ENCODE results near the gene ATG2A.
A peak's percentile ranks its signal among the peaks of the same experiment; 100 is the strongest.

The ATG2A gene

GRCh38 chr11:64925536-64926436 is 8.8 kb upstream of the ATG2A start:
- no peak for DNase-seq (ENCODE audit: low read depth in 3 of 3, low spot score in 1 of 3)

DNA sequence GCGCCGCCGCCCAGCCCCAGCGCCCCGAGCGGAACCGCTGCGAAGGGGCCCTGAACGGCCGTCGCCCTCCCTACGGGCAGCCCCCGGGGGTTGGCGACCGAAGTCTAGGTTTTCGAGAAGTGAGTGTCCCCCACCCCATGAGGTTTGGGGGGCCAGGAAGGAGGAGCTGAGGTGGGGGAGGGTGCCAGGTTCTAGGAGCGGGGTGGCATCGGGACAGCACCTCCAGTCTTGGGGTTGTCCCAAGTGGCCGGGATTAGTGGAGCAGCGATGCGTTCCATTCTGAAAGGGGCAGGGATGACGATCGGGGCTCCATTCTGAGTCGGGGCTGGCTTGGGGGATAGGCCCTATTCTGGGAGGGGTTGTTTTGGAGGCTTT is 7.9 kb upstream of the ATG2A start:
- no peak for DNase-seq (ENCODE audit: low read depth in 3 of 3, low spot score in 1 of 3)

DNA sequence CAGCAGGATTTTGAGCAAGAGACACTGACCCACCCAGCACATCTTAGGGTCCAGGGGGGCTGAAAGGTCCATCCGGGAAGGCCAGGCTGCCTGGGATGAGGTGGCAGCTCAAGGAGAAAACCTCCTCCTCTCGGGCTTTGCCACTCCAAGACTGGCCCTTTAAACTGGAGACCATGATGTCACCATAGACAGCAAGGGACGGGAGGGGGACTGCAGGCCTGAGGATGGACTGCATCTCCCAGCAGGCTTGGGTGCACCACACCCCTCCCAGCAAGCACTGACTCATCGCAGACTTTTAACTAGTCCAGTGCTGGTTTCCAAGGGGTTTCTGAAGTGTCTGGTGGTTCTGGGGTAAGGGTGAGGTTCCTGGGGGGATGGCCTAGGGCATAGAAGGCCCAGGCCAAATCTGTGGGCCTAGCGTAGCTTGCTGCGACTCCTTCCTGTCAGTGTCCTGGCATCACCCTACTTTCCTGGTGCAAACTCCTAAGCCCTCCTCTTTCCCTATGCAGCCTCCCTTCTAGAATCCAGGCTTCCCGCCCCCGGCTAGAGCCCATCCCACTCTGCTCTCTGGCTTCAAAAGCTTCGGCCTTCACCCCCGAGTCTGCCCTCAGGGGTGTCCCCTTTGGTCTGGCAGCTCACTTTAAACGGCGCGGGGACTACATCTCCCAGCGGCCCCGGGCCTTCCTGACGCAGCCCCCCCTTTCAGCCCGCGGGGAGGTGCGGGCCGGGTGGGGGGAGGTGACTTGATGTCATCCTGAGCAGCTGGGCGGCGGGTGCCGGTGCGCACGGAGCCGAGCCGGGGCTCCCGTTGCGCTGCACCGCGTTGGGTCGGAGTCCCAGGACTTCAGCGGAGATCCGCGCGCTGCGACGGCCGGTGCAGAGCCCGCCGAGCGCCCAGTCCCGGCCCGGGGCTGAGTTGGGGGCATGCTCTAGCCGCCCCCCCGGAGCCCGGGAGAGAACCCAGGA is 7.2 kb upstream of the ATG2A start, which contains the start of gene PPP2R5B:
Gene PPP2R5B (plus strand): TSS at position 746 of the 966 bp plus-strand sequence. CDS start 1,046 bp downstream, outside the sequence.
- peak; percentile 69 to 81 (median 78) for DNase-seq (ENCODE audit: low read depth in 3 of 3, low spot score in 1 of 3)

- DNase-seq (ENCODE audit: low read depth in 3 of 3, low spot score in 1 of 3) = no peak
Measured at GRCh38 chr11:64923151-64923661, 6.2 kb upstream of the ATG2A start.

- no peak for DNase-seq (ENCODE audit: low read depth in 3 of 3, low spot score in 1 of 3)
Measured at GRCh38 chr11:64921384-64921783, 4.4 kb upstream of the ATG2A start.

DNA sequence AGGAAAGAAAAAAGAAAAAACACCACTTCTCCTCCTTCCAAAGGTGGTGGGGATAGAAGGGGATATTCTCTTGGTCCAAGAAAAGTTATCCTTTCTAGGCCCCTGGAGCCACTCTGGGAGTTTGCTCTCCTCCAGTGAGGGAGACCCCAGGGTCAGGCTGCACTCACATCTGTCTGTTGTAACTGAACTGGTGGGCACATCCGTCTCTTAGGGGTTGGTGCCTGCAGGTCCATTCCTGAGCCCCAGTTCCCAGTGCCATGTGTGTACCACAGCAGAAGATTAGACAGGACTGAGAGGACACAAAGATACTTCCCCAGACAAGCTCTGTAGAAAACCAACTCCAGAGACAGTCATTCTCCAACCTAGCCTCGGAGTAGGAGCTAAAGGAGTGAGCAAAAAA is 3.1 kb upstream of the ATG2A start:
- DNase-seq (ENCODE audit: low read depth in 3 of 3, low spot score in 1 of 3) = no peak

GRCh38 chr11:64919627-64920026 is 2.6 kb upstream of the ATG2A start:
- no peak for DNase-seq (ENCODE audit: low read depth in 3 of 3, low spot score in 1 of 3)

GRCh38 chr11:64918017-64918416 is 1.0 kb upstream of the ATG2A start:
- DNase-seq (ENCODE audit: low read depth in 3 of 3, low spot score in 1 of 3) = no peak

- no peak for DNase-seq (ENCODE audit: low read depth in 3 of 3, low spot score in 1 of 3)
Measured at GRCh38 chr11:64917663-64917995, 620 bp upstream of the ATG2A start.

DNA sequence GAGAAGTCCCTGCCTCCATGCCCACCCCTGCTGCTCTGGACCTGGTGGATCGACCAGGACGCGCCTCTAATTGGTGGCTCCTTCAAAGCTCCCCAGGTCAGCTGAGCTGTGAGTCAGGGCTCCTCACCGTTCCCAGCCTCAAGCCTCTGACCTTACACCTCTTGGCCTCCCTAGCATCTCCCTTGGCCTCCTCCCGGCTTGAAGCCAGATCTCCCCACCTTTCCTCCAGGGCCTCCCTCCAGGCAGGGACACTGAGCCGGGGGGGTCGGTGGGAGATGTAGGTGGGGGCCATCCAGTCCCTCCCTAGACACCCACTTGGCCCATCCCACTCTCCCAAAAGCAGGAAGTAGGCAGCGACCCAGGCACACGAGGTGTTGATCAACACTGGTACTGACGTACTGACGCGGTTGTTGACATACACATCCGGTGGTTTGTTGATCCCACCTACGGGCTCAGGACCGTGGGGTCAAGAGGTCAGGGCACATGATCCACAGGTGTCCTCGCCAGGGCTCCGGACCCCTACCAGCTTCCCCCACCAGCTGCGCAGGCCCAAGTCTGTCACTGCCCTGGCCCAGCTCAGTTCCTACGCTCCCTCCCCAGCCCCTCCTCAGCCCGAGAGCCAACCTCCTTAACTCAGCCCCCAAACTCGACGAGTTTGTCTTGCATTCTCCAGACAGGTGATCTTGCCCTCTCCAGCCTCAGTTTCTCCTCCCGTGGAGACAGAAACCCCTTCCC is 802 bp downstream of the ATG2A start:
- no peak for DNase-seq (ENCODE audit: low read depth in 3 of 3, low spot score in 1 of 3)

DNA sequence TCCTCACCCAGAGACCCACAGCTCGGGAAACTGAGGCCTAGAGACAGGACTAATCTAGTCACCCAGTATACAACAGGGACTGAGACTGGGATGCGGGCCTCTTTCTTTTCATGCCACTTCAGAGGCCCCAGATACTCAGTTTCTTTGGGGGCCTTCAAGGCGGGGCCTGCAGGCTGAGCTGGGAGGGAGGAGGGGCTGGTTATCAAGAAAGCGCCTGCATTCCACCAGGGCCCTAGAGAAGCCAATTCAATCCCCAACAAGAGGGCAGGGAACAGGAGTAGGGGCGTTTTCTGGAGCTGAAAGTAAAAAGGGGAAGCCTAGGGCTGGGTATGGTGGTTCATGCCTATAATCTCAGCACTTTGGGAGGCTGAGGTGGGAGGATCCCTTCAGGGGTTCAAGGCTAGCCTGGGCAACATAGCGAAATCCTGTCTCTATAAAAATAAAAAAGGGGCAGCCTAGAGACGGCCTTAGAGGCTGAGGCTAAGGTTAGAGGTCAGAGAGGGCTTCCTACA is 1.6 kb downstream of the ATG2A start:
- DNase-seq (ENCODE audit: low read depth in 3 of 3, low spot score in 1 of 3) = no peak

- DNase-seq (ENCODE audit: low read depth in 3 of 3, low spot score in 1 of 3) = no peak
Measured at GRCh38 chr11:64914123-64914522, 2.9 kb downstream of the ATG2A start.

- no peak for DNase-seq (ENCODE audit: low read depth in 3 of 3, low spot score in 1 of 3)
Measured at GRCh38 chr11:64913171-64913727, 3.8 kb downstream of the ATG2A start.

- DNase-seq (ENCODE audit: low read depth in 3 of 3, low spot score in 1 of 3) = no peak
Measured at GRCh38 chr11:64911689-64912088, 5.3 kb downstream of the ATG2A start.

DNA sequence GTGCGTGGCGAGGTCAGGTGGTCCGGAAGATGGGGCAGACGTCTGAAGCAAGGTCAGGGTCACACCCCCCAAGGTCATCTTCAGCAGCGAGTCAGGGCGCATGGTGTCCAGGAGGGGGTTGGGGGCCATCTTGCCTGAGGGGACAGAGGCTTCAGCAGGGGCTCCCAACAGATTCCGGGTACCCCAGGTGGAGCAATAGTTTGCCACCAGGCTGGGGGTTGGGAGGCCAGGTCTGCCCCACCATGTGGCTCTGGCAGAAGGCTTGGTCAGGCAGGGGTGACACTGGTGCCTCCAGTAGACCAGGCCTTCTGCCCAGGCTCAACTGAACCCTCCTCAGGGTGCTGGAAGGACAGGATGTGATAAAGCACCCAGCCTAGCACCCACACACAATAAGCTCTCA is 5.9 kb downstream of the ATG2A start:
- DNase-seq (ENCODE audit: low read depth in 3 of 3, low spot score in 1 of 3) = no peak

DNA sequence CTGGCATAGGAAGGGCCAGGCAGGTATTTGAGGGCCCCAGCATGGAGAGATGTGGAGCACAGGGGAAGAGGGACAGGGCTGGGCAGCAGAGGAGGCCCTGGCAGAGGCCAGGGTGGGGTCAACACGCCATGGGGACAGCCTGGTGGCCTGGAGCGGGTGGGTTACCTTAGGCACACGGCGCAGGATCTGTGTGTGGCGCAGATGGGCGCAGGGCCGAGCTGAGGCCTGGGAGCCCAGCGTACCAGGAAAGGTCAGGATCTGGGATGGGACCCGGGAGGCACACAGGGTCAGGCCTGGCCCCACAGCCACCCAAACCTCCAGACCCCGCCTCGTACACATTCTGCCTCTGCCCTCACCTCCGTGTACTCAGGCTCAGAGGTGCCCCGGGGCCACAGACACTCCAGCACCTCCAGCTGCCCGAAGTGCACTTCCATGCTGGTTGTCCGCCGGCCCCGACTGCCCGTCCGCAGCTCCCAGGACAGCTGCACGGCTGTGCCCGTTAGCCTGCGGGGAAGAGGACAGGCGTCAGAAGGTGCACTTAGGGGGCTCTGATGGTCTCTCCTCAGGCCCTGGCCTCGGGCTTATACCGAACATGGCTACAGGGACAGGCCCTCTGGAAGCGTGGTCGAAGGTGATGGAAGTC is 6.4 kb downstream of the ATG2A start:
- no peak for DNase-seq (ENCODE audit: low read depth in 3 of 3, low spot score in 1 of 3)

GRCh38 chr11:64909653-64910343 is 7.2 kb downstream of the ATG2A start:
- DNase-seq (ENCODE audit: low read depth in 3 of 3, low spot score in 1 of 3) = no peak

DNA sequence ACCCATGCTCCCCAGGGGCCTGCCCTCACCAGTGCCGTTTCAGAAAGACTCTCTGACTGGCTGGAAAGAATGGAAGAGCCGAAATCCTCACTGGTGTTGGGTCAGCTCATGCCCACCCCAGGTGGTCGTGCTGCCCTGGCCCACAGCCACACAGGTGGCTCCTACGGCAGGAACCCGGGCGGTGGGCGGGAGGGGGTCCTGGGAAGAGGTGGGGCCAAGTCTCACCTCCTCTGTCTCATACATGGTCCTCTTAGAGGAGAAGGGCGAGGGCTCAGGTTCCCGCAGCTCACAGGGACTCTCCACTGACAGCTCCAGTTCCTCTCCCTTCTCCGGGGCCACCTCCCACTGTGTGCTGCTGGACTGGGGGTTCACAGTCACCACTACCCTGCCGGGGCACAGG is 8.2 kb downstream of the ATG2A start:
- DNase-seq (ENCODE audit: low read depth in 3 of 3, low spot score in 1 of 3) = no peak

- DNase-seq (ENCODE audit: low read depth in 3 of 3, low spot score in 1 of 3) = no peak
Measured at GRCh38 chr11:64906314-64906635, 10.7 kb downstream of the ATG2A start.
